A549 treated with GW870086 at 1 μM for 4 hours (cell line): ENCODE data around the gene SUSD6. TPM values are rescaled to one million over a fixed set of nuclear protein-coding genes. Genes with fewer than 3 reads are reported as not detected.

Experiments used
- total RNA-seq: library from RNA; stranded (reverse); fragments of 200-300 nt; extraction: Qiagen RNA extraction; gene quantifications from 5 replicates; pipeline ENCODE4 v1.2.3, GENCODE V29; 2022; ENCODE audit warnings: low read depth

The SUSD6 gene, protein sequence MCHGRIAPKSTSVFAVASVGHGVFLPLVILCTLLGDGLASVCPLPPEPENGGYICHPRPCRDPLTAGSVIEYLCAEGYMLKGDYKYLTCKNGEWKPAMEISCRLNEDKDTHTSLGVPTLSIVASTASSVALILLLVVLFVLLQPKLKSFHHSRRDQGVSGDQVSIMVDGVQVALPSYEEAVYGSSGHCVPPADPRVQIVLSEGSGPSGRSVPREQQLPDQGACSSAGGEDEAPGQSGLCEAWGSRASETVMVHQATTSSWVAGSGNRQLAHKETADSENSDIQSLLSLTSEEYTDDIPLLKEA
- total RNA-seq, result 6.0 to 7.0 TPM (median 6.7 TPM) in 5 replicates

DNA sequence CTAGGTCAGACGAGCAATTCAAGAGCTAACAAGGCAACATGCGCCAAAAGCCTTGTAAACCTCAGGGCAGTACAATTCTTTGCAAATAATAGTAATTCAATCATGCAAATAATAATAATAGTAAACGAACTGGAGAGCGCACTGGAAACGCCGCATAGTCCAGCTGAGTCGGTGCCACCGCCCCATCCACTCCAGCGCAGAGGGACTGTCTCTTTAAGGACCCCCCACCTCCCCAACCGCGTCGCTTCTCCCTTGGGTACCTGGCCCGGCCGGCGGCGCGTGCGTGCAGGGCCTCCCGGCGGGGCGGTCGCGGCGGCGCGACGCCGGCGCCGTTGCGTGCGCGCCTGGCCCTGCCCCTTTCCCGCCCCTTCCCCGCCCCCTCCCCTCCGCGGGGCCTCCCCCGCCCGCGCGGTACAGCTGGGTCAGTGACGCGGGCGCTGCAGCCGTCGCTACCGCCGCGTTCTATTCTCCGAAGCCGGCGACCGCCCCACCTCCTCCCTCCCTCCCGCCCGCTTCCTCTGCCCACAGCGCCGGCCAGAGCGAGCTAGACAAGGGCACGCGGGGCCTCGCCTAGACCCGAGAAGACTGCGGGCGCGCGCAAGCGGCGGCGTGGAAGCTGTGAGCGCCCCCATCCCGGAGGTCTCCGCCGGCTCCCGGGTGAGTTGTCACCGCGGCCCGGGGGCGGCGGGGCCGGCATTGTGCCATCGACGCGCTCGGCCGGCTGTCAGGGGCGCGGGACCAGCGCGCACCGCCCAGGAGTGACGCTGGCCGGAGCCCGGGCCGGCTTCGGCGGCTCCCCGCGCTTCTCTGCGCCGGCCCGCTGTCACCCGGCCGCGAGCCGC lies at the start of gene SUSD6:
Gene SUSD6, plus strand, starts transcription at position 425 of the 842 bp plus-strand sequence. CDS start 46,997 bp downstream, outside the sequence.

GRCh38 chr14:69574263-69574953 lies 37.0 kb upstream of the SUSD6 start, which contains the start of gene CCDC177:
TSS of gene CCDC177 (minus strand) at chr14:69574871. CDS start at chr14:69573622, 1,249 bp downstream.

Other genes with a start within 250 kb of the SUSD6 start
- gene ERH, start 213.3 kb upstream of the SUSD6 start, total RNA-seq, result 327 to 361 TPM (median 329 TPM) in 5 replicates
- gene SLC39A9, start 212.9 kb upstream of the SUSD6 start, total RNA-seq, result 35.5 to 45.8 TPM (median 42.5 TPM) in 5 replicates
- gene PLEKHD1, start 126.9 kb upstream of the SUSD6 start, total RNA-seq, result 0.03 to 0.07 TPM (median 0.03 TPM) in 3 of 5 replicates, not detected in the others
- 0.02 to 0.07 TPM (median 0.06 TPM) in 3 of 5 replicates, not detected in the others for gene CCDC177, start 36.7 kb upstream of the SUSD6 start, total RNA-seq
- 215 to 299 TPM (median 222 TPM) in 5 replicates for gene SRSF5, start 155.5 kb downstream of the SUSD6 start, total RNA-seq
- gene SLC10A1, start 185.6 kb downstream of the SUSD6 start, total RNA-seq, result not detected in 5 replicates